ENCODE results near the gene GNPAT. TPM values are rescaled to one million over a fixed set of nuclear protein-coding genes. Genes with fewer than 3 reads are reported as not detected.

GNPAT gene
- 62.5 and 77.3 TPM in 2 replicates for total RNA-seq (2014; rRNA removed; shearing (Covaris generic); ENCODE audit: low replicate concordance)

DNA sequence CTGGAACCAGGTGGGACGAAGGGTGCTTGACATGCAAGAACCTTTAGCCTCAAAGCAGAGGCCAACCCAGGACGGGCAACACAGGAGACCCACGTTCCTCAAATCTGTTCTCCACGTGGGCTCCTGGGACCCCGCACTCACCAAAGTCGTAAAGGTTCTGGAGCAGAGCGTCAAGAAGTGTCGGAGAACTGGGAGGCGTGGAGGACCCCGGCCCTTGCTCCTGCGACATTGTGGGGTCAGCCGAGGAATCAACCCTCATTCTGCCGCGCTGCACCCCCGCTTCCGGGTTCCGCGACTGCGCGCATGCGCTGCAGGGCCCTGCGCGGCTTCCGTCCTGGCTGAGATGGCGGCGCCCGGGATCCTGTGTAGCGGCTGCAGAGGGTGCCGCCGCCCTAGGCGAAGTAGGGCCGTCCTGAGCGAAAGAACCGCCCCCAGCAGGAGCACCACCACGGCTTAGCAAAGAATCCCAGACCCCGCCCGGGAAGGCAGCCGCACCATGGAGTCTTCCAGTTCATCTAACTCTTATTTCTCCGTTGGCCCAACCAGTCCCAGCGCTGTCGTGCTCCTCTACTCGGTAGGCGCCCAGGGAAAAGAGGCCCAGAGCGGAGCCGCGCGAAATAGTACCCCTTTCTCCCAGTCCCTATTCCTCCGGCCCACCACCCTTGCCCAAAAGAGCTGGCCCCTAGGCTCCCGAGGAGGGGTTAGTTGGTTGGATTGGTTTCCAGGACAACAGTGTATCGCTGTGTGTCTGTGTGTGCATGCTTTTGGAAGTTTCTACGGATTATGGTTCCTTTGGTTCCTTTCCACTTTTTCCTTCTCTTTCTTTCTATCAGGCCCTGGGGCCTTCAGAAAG is at the start of gene GNPAT:
GNPAT (plus strand) TSS at position 330 of the 853 bp plus-strand sequence; CDS start at position 497, 167 bp downstream.
- Histone ChIP-seq H3K9me3 (no peaks in the 10 kb centered on the region), H3K4me3 (peak within 1 kb of the TSS; percentile 76), H3K27me3 (no peaks in the 10 kb centered on the region), H3K36me3 (peaks cover 23% of the 10 kb centered on the region)
- peak; percentile 92 for DNase-seq

GRCh38 chr1:231192620-231193163 is 48.3 kb upstream of the GNPAT start:
- DNase-seq, result peak; percentile 45
- Histone ChIP-seq H3K27me3 (peaks cover 4% of the 10 kb centered on the region), H3K4me3 (no peak overlapping the region), H3K36me3 (no peaks in the 10 kb centered on the region), H3K9me3 (no peaks in the 10 kb centered on the region)

DNA sequence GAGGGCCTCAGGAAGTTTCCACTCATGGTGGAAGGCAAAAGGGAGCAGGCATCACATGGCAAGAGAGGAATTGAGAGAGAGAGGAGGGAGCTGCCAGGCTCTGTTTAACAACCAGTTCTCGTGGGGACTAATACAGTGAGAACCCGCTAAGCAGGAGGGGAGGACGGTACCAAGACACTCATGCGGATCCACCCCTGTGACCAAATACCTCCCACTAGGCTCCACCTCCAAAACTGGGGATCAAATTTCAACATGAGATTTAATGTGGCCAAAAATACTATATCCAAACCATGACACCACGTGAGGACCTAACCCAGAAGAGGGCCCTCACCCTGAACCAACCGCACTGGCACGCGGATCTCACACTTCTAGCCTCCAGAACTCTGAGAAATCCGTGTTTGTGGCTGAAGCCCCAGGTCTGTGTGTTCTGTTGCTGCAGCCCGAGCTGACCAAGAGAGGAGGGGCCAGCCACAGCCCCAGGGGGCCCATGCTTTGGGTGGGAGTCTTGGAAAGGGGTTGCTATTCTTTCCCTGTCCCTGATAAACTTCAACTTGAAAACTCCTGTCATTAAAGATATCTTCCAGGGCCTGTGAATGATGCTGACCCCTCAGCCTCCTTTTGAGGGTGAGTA is 47.2 kb upstream of the GNPAT start:
- no peak for DNase-seq
- H3K4me3 ChIP-seq, result no peak overlapping the region
- no peaks in the 10 kb centered on the region for H3K36me3 ChIP-seq
- H3K27me3 ChIP-seq, result no peaks in the 10 kb centered on the region
- no peaks in the 10 kb centered on the region for H3K9me3 ChIP-seq

- H3K36me3 ChIP-seq, result no peaks in the 10 kb centered on the region
- no peak overlapping the region for H3K4me3 ChIP-seq
- H3K9me3 ChIP-seq, result no peaks in the 10 kb centered on the region
- DNase-seq, result no peak
- no peaks in the 10 kb centered on the region for H3K27me3 ChIP-seq
These were observed 46.6 kb upstream of the GNPAT start for GRCh38 chr1:231194476-231194842.

DNA sequence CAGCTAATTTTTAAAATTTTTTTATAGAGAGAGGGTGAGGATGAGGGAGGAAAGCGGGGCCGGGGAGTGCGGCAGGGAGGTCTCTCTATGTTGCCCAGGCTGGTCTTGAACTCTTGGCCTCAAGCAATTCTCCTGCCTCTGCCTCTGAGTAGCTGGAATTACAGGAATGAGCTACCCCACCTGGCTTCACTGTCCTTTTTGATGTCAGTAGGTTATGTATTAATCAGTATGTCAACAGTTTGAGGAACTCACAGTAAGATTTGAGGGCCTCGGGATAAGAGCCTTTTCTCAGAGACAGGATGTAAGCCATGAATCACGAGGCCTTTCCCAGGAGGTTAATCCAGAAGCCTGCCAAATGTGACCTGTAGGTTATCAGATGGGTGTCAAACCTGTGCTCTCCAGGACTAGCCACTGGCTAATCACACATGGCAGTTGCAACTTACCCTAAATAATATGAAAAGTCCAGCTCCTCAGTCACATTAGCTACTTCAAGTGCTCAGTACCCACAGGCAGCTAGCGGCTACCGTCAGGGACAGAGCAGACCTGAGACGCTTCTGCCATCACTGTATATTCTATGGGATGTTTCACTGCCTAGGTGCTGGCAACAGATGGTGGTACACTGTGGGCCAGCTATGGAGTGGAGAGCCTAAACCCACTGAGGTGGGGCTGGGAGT is 46.0 kb upstream of the GNPAT start:
- no peak for DNase-seq
- Histone ChIP-seq H3K36me3 (no peaks in the 10 kb centered on the region), H3K4me3 (no peak overlapping the region), H3K9me3 (no peaks in the 10 kb centered on the region), H3K27me3 (no peaks in the 10 kb centered on the region)

- no peaks in the 10 kb centered on the region for H3K27me3 ChIP-seq
- no peak overlapping the region for H3K4me3 ChIP-seq
- H3K36me3 ChIP-seq, result no peaks in the 10 kb centered on the region
- DNase-seq, result no peak
- no peaks in the 10 kb centered on the region for H3K9me3 ChIP-seq
These were observed 44.7 kb upstream of the GNPAT start for GRCh38 chr1:231196307-231196706.

- DNase-seq, result no peak
- no peak overlapping the region for H3K4me3 ChIP-seq
- no peaks in the 10 kb centered on the region for H3K9me3 ChIP-seq
- no peaks in the 10 kb centered on the region for H3K27me3 ChIP-seq
- H3K36me3 ChIP-seq, result no peaks in the 10 kb centered on the region
These were observed 44.3 kb upstream of the GNPAT start for GRCh38 chr1:231196728-231197127.

DNA sequence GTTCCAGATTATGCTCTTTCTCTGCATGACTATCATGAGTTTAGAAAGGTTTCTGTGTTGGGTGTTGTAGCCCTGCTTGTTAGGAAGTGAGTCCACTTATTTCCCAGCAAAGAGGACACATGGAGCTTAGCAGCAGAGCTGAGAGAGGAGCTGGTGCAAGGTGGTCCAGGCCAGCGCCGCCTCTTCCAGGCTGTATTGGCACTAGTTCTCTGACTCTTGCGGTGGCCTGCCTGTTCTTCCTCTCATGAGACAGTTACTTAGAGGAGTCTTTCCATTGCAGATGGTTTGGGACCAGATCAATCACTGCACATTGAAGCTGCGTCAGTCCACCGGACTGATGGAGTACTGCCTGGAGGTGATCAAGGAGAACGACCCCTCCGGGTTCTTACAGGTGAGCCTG is 41.1 kb upstream of the GNPAT start:
- H3K36me3 ChIP-seq, result no peaks in the 10 kb centered on the region
- H3K27me3 ChIP-seq, result peaks cover 4% of the 10 kb centered on the region; the same call in 1 of the 2 replicates
- no peak overlapping the region for H3K4me3 ChIP-seq
- H3K9me3 ChIP-seq, result no peaks in the 10 kb centered on the region
- no peak for DNase-seq

DNA sequence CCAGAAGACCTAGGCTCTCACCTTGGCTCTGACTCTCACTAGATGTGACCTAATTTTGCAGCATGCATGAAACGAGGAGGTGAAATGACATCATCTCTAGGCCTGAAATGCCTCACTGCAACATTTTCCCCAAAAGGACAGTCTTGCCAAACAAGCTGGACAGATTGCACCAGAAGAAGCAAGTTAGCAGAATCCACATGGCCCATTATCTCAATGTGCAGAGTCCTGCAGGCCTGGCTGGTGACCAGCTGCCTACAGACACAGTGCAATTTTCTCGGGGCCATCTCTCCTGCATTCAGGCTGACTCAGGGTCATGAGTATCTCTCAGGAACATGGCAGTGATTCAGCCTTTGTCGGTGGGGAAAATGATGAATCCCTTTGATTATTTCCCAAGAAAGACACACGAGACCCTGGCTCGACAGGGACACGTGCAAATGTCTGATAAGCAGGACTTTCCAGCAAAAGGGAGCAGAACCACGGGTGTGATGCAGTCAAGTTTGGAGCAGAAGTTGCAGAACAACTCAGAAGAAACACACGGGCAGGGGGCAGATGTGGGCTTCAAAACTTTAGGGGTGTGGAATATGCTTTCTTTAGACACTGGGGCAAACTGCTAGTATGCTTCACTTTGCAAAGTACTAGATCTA is 40.5 kb upstream of the GNPAT start:
- H3K4me3 ChIP-seq, result no peak overlapping the region
- DNase-seq, result no peak
- H3K9me3 ChIP-seq, result no peaks in the 10 kb centered on the region
- H3K27me3 ChIP-seq, result peaks cover 4% of the 10 kb centered on the region; the same call in 1 of the 2 replicates
- H3K36me3 ChIP-seq, result no peaks in the 10 kb centered on the region

GRCh38 chr1:231201375-231201978 is 39.5 kb upstream of the GNPAT start:
- H3K9me3 ChIP-seq, result no peaks in the 10 kb centered on the region
- no peak for DNase-seq
- no peak overlapping the region for H3K4me3 ChIP-seq
- no peaks in the 10 kb centered on the region for H3K36me3 ChIP-seq
- peaks cover 4% of the 10 kb centered on the region; the same call in 1 of the 2 replicates for H3K27me3 ChIP-seq

GRCh38 chr1:231201979-231202633 is 38.9 kb upstream of the GNPAT start:
- peaks cover 4% of the 10 kb centered on the region; the same call in 1 of the 2 replicates for H3K27me3 ChIP-seq
- no peaks in the 10 kb centered on the region for H3K9me3 ChIP-seq
- no peaks in the 10 kb centered on the region for H3K36me3 ChIP-seq
- H3K4me3 ChIP-seq, result no peak overlapping the region
- DNase-seq, result no peak

GRCh38 chr1:231203259-231204057 is 37.6 kb upstream of the GNPAT start:
- no peak overlapping the region for H3K4me3 ChIP-seq
- peaks cover 4% of the 10 kb centered on the region; the same call in 1 of the 2 replicates for H3K27me3 ChIP-seq
- no peaks in the 10 kb centered on the region for H3K36me3 ChIP-seq
- no peak for DNase-seq
- no peaks in the 10 kb centered on the region for H3K9me3 ChIP-seq

DNA sequence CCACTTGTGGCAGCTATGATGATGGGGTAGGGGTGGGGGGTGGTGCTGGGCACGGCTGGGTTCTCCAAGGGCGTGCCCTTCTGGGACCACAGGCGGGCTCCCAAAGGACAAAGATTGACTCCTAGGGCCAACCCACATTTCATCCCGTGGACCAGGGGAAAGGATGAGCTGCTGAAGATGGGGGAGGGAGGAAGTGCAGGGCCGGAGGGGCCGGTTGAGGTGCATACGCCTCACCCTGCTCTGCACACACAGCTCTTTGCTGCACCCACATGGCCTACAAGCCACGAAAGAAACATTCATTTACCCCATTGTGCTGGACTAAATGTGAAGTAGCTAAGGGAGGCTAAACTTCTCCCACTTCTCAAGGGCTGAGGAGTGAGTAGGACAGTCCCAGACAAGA is 34.2 kb upstream of the GNPAT start:
- DNase-seq, result no peak
- H3K4me3 ChIP-seq, result no peak overlapping the region
- H3K27me3 ChIP-seq, result peaks cover 4% of the 10 kb centered on the region; the same call in 1 of the 2 replicates

DNA sequence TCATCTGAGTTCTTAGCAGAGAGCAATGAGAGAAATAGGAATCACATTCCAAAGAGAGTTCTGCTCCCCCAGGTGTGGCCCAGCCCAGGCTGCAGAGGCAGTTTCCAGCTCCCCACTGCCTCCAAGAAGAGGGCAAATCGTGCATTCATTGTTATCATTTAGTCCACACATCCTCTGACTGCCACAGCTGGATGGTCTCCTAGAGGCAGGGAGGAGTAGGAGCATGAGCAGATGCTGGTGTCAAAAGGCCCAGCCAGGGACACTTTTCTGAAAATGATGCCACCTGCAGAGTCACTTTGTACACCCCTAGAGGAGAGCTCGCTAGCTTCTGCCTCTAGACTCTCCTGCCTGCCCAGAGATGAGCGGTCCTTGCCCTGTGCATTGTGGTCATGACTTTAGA is 33.6 kb upstream of the GNPAT start:
- peaks cover 9% of the 10 kb centered on the region for H3K27me3 ChIP-seq
- no peak overlapping the region for H3K4me3 ChIP-seq
- H3K36me3 ChIP-seq, result no peaks in the 10 kb centered on the region
- DNase-seq, result no peak
- H3K9me3 ChIP-seq, result no peaks in the 10 kb centered on the region

More for the DNA sequence above, 34.2 kb upstream of the GNPAT start:
- Histone ChIP-seq H3K36me3 (no peaks in the 10 kb centered on the region), H3K9me3 (no peaks in the 10 kb centered on the region)

GRCh38 chr1:231208980-231209379 is 32.0 kb upstream of the GNPAT start:
- Histone ChIP-seq H3K4me3 (no peak overlapping the region), H3K9me3 (no peaks in the 10 kb centered on the region), H3K27me3 (peaks cover 10% of the 10 kb centered on the region), H3K36me3 (no peaks in the 10 kb centered on the region)
- no peak for DNase-seq

Measured in MG63 (cell line).